Thyroid gland (tissue), 4 donors: ENCODE results near the gene BRAT1. TPM values are rescaled to one million over a fixed set of nuclear protein-coding genes. Genes with fewer than 3 reads are reported as not detected.

Source experiments
- DNase-seq, 2 donors: peaks; one replicate each; pipeline ENCODE4 v3.0.0-alpha.2; 2019
- H3K27ac ChIP-seq, 3 donors: fragments of 200-600 bp; sonication (generic); 1 replicate in 2 of 3; 2 replicates in 1 of 3; pipeline ENCODE4 v1.5.1; 2016 to 2019; ENCODE audit warnings: mild to moderate bottlenecking in 1 of 3, moderate library complexity in 1 of 3
- H3K27me3 ChIP-seq: fragments of 200-600 bp; sonication (generic); one replicate; pipeline ENCODE4 v1.5.1; 2019
- H3K36me3 ChIP-seq, 2 donors: fragments of 200-600 bp; sonication (generic); one replicate each; pipeline ENCODE4 v1.5.1; 2016 to 2019
- H3K4me1 ChIP-seq, 2 donors: fragments of 200-600 bp; sonication (generic); one replicate each; pipeline ENCODE4 v1.5.1; 2017 to 2019
- H3K4me3 ChIP-seq, 3 donors: fragments of 200-600 bp; sonication (generic); replicated peaks in 1 of 3; 1 replicate in 2 of 3; 2 replicates in 1 of 3; pipeline ENCODE4 v1.5.1; 2016; ENCODE audit warnings: mild to moderate bottlenecking in 1 of 3
- H3K9me3 ChIP-seq: fragments of 200-600 bp; sonication (generic); one replicate; pipeline ENCODE4 v1.5.1; 2017
- CTCF ChIP-seq, 6 experiments: fragments of 200-600 bp in 3 of 6; fragments of 450-650 bp in 3 of 6; sonication (generic) in 3 of 6; IDR thresholded peaks; one replicate each; pipeline ENCODE4 v1.5.1; 2016 to 2019; ENCODE audit warnings: antibody characterized with exemption in 6 of 6, mild to moderate bottlenecking in 2 of 6, inconsistent platforms in 1 of 6, moderate library complexity in 1 of 6
- POLR2A ChIP-seq, 2 donors: fragments of 450-650 bp; IDR thresholded peaks; one replicate each; pipeline ENCODE4 v1.6.1; 2017; ENCODE audit warnings: antibody characterized with exemption in 2 of 2, mild to moderate bottlenecking in 2 of 2, moderate library complexity in 1 of 2
- WGBS, 2 donors: methylation state at CpG; one replicate each; pipeline ENCODE4 v1.1.5; 2017; 5-methylcytosine and 5-hydroxymethylcytosine counted together
- intact Hi-C: fragments of 100-400 bp; cut with DNase I; formaldehyde crosslinking; loops from one replicate; pipeline ENCODE4 v1.15.1; 2023
- total RNA-seq, 4 donors: library from RNA; depleted of rRNA; stranded (reverse); fragments of >200 nt; gene quantifications; one replicate each; pipeline ENCODE4 v1.2.3, GENCODE V29; 2016

The BRAT1 gene
- total RNA-seq, 4 donors from 2014 or later, result 37.2 to 51.8 (median 45.6) TPM

- H3K27ac ChIP-seq, result no peak overlapping the region
- peaks cover 0 to 16% of the 10 kb centered on the region in 2 donors for H3K4me1 ChIP-seq
- H3K27me3 ChIP-seq, result no peaks in the 10 kb centered on the region
- no peaks in the 10 kb centered on the region for H3K9me3 ChIP-seq
- 74 to 81% methylated on average over 20 to 23 of the region's 25 CpGs for WGBS, 2 donors
- no peak overlapping the region for H3K4me3 ChIP-seq
- H3K36me3 ChIP-seq, result no peaks in the 10 kb centered on the region
- TF ChIP-seq CTCF (IDR thresholded peaks at IDR 0.05), result no peak
- no peak for TF ChIP-seq POLR2A (IDR thresholded peaks at IDR 0.05)
- intact Hi-C loops, result no loop called here
- DNase-seq, result no peak
These were observed 59.7 kb downstream of the BRAT1 start for GRCh38 chr7:2495418-2496299.

- TF ChIP-seq CTCF (IDR thresholded peaks at IDR 0.05) (no peak), POLR2A (IDR thresholded peaks at IDR 0.05) (no peak)
- no peaks in the 10 kb centered on the region for H3K9me3 ChIP-seq
- peaks cover 0 to 26% of the 10 kb centered on the region in 2 donors for H3K4me1 ChIP-seq
- no peaks in the 10 kb centered on the region for H3K36me3 ChIP-seq
- H3K27me3 ChIP-seq, result no peaks in the 10 kb centered on the region
- H3K27ac ChIP-seq, result no peak overlapping the region
- H3K4me3 ChIP-seq, result no peak overlapping the region
- 62 to 64% methylated on average over 17 of the region's 32 CpGs for WGBS, 2 donors
- intact Hi-C loops, result no loop called here
- DNase-seq, result no peak
These were observed 60.9 kb downstream of the BRAT1 start for GRCh38 chr7:2494191-2495130.

GRCh38 chr7:2493205-2494164, 61.8 kb downstream of the BRAT1 start:
- no peak for DNase-seq
- Histone ChIP-seq H3K27ac (no peak overlapping the region), H3K4me1 (peaks cover 3 to 34% of the 10 kb centered on the region in 2 donors), H3K9me3 (no peaks in the 10 kb centered on the region), H3K36me3 (no peaks in the 10 kb centered on the region), H3K27me3 (no peaks in the 10 kb centered on the region), H3K4me3 (no peak overlapping the region)
- intact Hi-C loops, result no loop called here
- 47 to 57% methylated on average over 10 to 11 of the region's 11 CpGs for WGBS, 2 donors
- TF ChIP-seq POLR2A (IDR thresholded peaks at IDR 0.05), result no peak
- no peak for TF ChIP-seq CTCF (IDR thresholded peaks at IDR 0.05)

- intact Hi-C loops, result no loop called here
- H3K27me3 ChIP-seq, result no peaks in the 10 kb centered on the region
- H3K36me3 ChIP-seq, result no peaks in the 10 kb centered on the region
- DNase-seq, result no peak
- 94 to 100% methylated on average over 2 of the region's 2 CpGs for WGBS, 2 donors
- H3K4me3 ChIP-seq, result no peak overlapping the region
- peaks cover 3 to 43% of the 10 kb centered on the region in 2 donors for H3K4me1 ChIP-seq
- no peak overlapping the region for H3K27ac ChIP-seq
- TF ChIP-seq CTCF (IDR thresholded peaks at IDR 0.05), result no peak
- TF ChIP-seq POLR2A (IDR thresholded peaks at IDR 0.05), result no peak
- no peaks in the 10 kb centered on the region for H3K9me3 ChIP-seq
These were observed 63.3 kb downstream of the BRAT1 start for GRCh38 chr7:2492038-2492437.
